ENCODE results near the gene MRO. TPM values are rescaled to one million over a fixed set of nuclear protein-coding genes. Genes with fewer than 3 reads are reported as not detected.

The MRO gene
- total RNA-seq, 1 experiment from 2014 or later = 0.84 TPM

GRCh38 chr18:50788284-50788683 lies 31.5 kb downstream of the MRO start:
- intact Hi-C loops (cut with micrococcal nuclease) = no loop called here
- RAD21 ChIA-PET (ENCODE audit: low non-redundant PET in 1 of 2, low total read pairs in 2 of 2, uncharacterized antibody in 2 of 2, unreplicated experiment in 2 of 2) = no interaction called here

DNA sequence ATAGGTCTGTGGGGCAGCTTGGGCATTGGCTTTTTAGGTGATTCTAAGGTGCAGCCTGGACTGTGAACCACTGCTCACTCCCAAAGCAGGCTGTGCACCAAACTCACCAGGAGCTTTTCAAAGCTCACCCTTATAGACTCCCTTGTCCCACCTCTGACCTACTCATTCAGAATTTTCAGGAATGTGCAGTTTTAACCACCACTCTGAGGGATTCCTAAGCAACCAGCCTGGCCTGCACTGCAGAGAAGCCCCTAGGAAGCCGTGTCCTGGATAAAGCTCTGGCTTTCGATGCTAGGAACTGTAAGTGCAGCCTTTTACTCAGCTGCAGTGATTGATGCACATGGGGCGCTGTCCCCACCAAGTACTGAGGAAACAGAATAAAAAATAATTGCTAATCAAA lies 33.0 kb downstream of the MRO start:
- Histone ChIP-seq H3K9ac (ENCODE audit: low read length) (no peak overlapping the region), H3K9me3 (ENCODE audit: control insufficient read depth in 1 of 2, insufficient read depth in 1 of 2, low read depth in 1 of 2, low read length in 2 of 2) (no peaks in the 10 kb centered on the region), H3K79me2 (ENCODE audit: insufficient read depth, low read length) (no peaks in the 10 kb centered on the region), H3K27ac (ENCODE audit: low read depth, low read length) (no peak overlapping the region), H3K9me2 (ENCODE audit: insufficient read depth) (no peaks in the 10 kb centered on the region), H3K4me3 (replicated peaks in 1 of 2; ENCODE audit: low read depth in 1 of 2, low read length in 2 of 2) (no peak overlapping the region), H3K4me2 (ENCODE audit: low read length) (no peak overlapping the region), H4K20me1 (ENCODE audit: insufficient read depth) (no peaks in the 10 kb centered on the region), H3K4me1 (ENCODE audit: control insufficient read depth in 1 of 2, insufficient read depth in 2 of 2, low read length in 2 of 2) (no peaks in the 10 kb centered on the region), H2AFZ (ENCODE audit: low read depth, low read length, poor library complexity, severe bottlenecking) (no peak overlapping the region), H3K27me3 (ENCODE audit: insufficient read depth, low read length) (no peaks in the 10 kb centered on the region), H3K36me3 (ENCODE audit: control insufficient read depth in 1 of 2, insufficient read depth in 2 of 2, low read length in 2 of 2) (no peaks in the 10 kb centered on the region)
- RAD21 ChIA-PET (ENCODE audit: low non-redundant PET in 1 of 2, low total read pairs in 2 of 2, uncharacterized antibody in 2 of 2, unreplicated experiment in 2 of 2) = no interaction called here
- POLR2A ChIA-PET = no interaction called here
- BruUV-seq (replicated peaks) = no TSS peak
- CTCF ChIA-PET = no interaction called here
- ATAC-seq (no peak), DNase-seq (ENCODE audit: low read depth, low spot score) (no peak)
- intact Hi-C loops (cut with micrococcal nuclease) = no loop called here
- no peak for TF ChIP-seq MAX (IDR thresholded peaks at IDR 0.05)
- TF ChIP-seq EZH2 (IDR thresholded peaks at IDR 0.05) = no peak
- TF ChIP-seq SP1 (IDR thresholded peaks at IDR 0.05; ENCODE audit: low read depth) = no peak
- no peak for TF ChIP-seq YY1 (IDR thresholded peaks at IDR 0.05; ENCODE audit: extremely low read depth, insufficient replicate concordance, low read depth, low read length)
- no peak for TF ChIP-seq EGR1 (IDR thresholded peaks at IDR 0.05; ENCODE audit: low read depth)
- TF ChIP-seq CTCF (IDR thresholded peaks at IDR 0.05 in 2 of 3, conservative IDR thresholded peaks at IDR 0.05 in 1 of 3; ENCODE audit: borderline replicate concordance in 1 of 3, insufficient read depth in 1 of 3, low read depth in 2 of 3, low read length in 2 of 3) = no peak
- TF ChIP-seq ELF1 (IDR thresholded peaks at IDR 0.05; ENCODE audit: borderline replicate concordance, low read depth) = no peak
- TF ChIP-seq SIN3A (IDR thresholded peaks at IDR 0.05; ENCODE audit: low read depth) = no peak
- no peak for TF ChIP-seq RAD21 (IDR thresholded peaks at IDR 0.05; ENCODE audit: low read depth)
- no peak for TF ChIP-seq ZBTB33 (IDR thresholded peaks at IDR 0.05; ENCODE audit: extremely low read depth, insufficient replicate concordance, low read length)

More at GRCh38 chr18:50788284-50788683, 31.5 kb downstream of the MRO start:
- H4K20me1 ChIP-seq (ENCODE audit: insufficient read depth) = no peaks in the 10 kb centered on the region
- H3K36me3 ChIP-seq (ENCODE audit: control insufficient read depth in 1 of 2, insufficient read depth in 2 of 2, low read length in 2 of 2) = no peaks in the 10 kb centered on the region
- H3K4me3 ChIP-seq (replicated peaks in 1 of 2; ENCODE audit: low read depth in 1 of 2, low read length in 2 of 2) = no peak overlapping the region
- no peak overlapping the region for H3K27ac ChIP-seq (ENCODE audit: low read depth, low read length)
- CTCF ChIA-PET = interaction anchor here (0.7 to 1.2 kb wide), 2 partner anchors 280 to 339 kb away, joined by 3 read pairs; no protein-coding TSS in a partner anchor
- POLR2A ChIA-PET = no interaction called here
- no peak for TF ChIP-seq RAD21 (IDR thresholded peaks at IDR 0.05; ENCODE audit: low read depth)
- TF ChIP-seq FOSL1 (IDR thresholded peaks at IDR 0.05; ENCODE audit: low read depth) = no peak
- TF ChIP-seq ZBTB33 (IDR thresholded peaks at IDR 0.05; ENCODE audit: extremely low read depth, insufficient replicate concordance, low read length) = no peak
- no peak for TF ChIP-seq SRF (IDR thresholded peaks at IDR 0.05; ENCODE audit: low read depth)
- no peak overlapping the region for H2AFZ ChIP-seq (ENCODE audit: low read depth, low read length, poor library complexity, severe bottlenecking)
- DNase-seq (ENCODE audit: low read depth, low spot score) (no peak), ATAC-seq (no peak)
- no peaks in the 10 kb centered on the region for H3K27me3 ChIP-seq (ENCODE audit: insufficient read depth, low read length)
- H3K79me2 ChIP-seq (ENCODE audit: insufficient read depth, low read length) = no peaks in the 10 kb centered on the region
- no peaks in the 10 kb centered on the region for H3K4me1 ChIP-seq (ENCODE audit: control insufficient read depth in 1 of 2, insufficient read depth in 2 of 2, low read length in 2 of 2)
- no peak overlapping the region for H3K9ac ChIP-seq (ENCODE audit: low read length)
- no peaks in the 10 kb centered on the region for H3K9me3 ChIP-seq (ENCODE audit: control insufficient read depth in 1 of 2, insufficient read depth in 1 of 2, low read depth in 1 of 2, low read length in 2 of 2)
- H3K9me2 ChIP-seq (ENCODE audit: insufficient read depth) = no peaks in the 10 kb centered on the region
- H3K4me2 ChIP-seq (ENCODE audit: low read length) = no peak overlapping the region
- BruUV-seq (replicated peaks) = no TSS peak

Data from HCT116 (cell line).